ENCODE results near the gene LARP6. TPM values are rescaled to one million over a fixed set of nuclear protein-coding genes. Genes with fewer than 3 reads are reported as not detected.

Gene LARP6
- total and polyA plus RNA-seq, 4 donors: 0.89 to 2.9 (median 1.5) TPM

DNA sequence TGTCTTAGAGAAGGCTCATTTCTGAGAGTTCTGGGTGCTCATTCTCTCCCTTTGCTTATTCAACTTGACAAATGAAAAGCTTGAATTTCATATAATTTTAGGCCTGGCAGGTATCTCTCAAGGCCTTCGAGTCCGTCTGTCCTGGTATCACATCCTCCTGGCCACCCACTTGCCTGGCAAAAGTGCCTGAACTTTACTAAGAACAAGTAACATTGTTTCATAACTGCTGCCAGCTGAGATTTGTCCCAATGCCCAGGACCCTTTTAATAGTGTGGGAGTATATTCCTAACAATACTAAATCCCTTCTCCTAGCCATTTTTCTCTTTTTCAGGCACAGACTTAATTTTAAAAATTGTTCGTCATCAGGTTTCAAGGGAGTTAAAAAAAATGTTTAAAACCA is 18.1 kb downstream of the LARP6 start:
- H3K27me3 ChIP-seq (ENCODE audit: control insufficient read depth in 4 of 4, insufficient read depth in 4 of 4, low read length in 3 of 4): no peaks in the 10 kb centered on the region
- H3K36me3 ChIP-seq (ENCODE audit: control insufficient read depth in 4 of 4, insufficient read depth in 3 of 4, low read depth in 1 of 4, low read length in 3 of 4): no peaks in the 10 kb centered on the region
- peaks cover 0 to 10% (median 5%) of the 10 kb centered on the region in 4 donors for H3K4me1 ChIP-seq (ENCODE audit: control insufficient read depth in 4 of 4, insufficient read depth in 4 of 4, low read length in 3 of 4)
- WGBS: 91% methylated on average over 3 of the region's 3 CpGs
- no peak for DNase-seq (ENCODE audit: low spot score)
- no peak for TF ChIP-seq TAF1 (conservative IDR thresholded peaks at IDR 0.05)
- TF ChIP-seq, protein P1, sequence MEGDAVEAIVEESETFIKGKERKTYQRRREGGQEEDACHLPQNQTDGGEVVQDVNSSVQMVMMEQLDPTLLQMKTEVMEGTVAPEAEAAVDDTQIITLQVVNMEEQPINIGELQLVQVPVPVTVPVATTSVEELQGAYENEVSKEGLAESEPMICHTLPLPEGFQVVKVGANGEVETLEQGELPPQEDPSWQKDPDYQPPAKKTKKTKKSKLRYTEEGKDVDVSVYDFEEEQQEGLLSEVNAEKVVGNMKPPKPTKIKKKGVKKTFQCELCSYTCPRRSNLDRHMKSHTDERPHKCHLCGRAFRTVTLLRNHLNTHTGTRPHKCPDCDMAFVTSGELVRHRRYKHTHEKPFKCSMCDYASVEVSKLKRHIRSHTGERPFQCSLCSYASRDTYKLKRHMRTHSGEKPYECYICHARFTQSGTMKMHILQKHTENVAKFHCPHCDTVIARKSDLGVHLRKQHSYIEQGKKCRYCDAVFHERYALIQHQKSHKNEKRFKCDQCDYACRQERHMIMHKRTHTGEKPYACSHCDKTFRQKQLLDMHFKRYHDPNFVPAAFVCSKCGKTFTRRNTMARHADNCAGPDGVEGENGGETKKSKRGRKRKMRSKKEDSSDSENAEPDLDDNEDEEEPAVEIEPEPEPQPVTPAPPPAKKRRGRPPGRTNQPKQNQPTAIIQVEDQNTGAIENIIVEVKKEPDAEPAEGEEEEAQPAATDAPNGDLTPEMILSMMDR (IDR thresholded peaks at IDR 0.05; ENCODE audit: low read depth, low read length, missing input control): no peak
- no peak for TF ChIP-seq SP1 (IDR thresholded peaks at IDR 0.05)
- TF ChIP-seq, protein P2, sequence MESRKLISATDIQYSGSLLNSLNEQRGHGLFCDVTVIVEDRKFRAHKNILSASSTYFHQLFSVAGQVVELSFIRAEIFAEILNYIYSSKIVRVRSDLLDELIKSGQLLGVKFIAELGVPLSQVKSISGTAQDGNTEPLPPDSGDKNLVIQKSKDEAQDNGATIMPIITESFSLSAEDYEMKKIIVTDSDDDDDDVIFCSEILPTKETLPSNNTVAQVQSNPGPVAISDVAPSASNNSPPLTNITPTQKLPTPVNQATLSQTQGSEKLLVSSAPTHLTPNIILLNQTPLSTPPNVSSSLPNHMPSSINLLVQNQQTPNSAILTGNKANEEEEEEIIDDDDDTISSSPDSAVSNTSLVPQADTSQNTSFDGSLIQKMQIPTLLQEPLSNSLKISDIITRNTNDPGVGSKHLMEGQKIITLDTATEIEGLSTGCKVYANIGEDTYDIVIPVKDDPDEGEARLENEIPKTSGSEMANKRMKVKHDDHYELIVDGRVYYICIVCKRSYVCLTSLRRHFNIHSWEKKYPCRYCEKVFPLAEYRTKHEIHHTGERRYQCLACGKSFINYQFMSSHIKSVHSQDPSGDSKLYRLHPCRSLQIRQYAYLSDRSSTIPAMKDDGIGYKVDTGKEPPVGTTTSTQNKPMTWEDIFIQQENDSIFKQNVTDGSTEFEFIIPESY (IDR thresholded peaks at IDR 0.05): no peak
- TF ChIP-seq GABPA (IDR thresholded peaks at IDR 0.05 in 1 of 2, conservative IDR thresholded peaks at IDR 0.05 in 1 of 2): no peak
- no peak for TF ChIP-seq EGR1 (IDR thresholded peaks at IDR 0.05; ENCODE audit: low read depth in 2 of 2)
- TF ChIP-seq YY1 (IDR thresholded peaks at IDR 0.05): no peak
- TF ChIP-seq HNF4G (IDR thresholded peaks at IDR 0.05): no peak
- no peak for TF ChIP-seq HNF4A (conservative IDR thresholded peaks at IDR 0.05)
- no peak for TF ChIP-seq JUND (IDR thresholded peaks at IDR 0.05)
- no peak for TF ChIP-seq RXRA (IDR thresholded peaks at IDR 0.05)
- TF ChIP-seq FOXA1 (IDR thresholded peaks at IDR 0.05): no peak
- no peak for TF ChIP-seq NR2F2 (IDR thresholded peaks at IDR 0.05)
- TF ChIP-seq, protein P3, sequence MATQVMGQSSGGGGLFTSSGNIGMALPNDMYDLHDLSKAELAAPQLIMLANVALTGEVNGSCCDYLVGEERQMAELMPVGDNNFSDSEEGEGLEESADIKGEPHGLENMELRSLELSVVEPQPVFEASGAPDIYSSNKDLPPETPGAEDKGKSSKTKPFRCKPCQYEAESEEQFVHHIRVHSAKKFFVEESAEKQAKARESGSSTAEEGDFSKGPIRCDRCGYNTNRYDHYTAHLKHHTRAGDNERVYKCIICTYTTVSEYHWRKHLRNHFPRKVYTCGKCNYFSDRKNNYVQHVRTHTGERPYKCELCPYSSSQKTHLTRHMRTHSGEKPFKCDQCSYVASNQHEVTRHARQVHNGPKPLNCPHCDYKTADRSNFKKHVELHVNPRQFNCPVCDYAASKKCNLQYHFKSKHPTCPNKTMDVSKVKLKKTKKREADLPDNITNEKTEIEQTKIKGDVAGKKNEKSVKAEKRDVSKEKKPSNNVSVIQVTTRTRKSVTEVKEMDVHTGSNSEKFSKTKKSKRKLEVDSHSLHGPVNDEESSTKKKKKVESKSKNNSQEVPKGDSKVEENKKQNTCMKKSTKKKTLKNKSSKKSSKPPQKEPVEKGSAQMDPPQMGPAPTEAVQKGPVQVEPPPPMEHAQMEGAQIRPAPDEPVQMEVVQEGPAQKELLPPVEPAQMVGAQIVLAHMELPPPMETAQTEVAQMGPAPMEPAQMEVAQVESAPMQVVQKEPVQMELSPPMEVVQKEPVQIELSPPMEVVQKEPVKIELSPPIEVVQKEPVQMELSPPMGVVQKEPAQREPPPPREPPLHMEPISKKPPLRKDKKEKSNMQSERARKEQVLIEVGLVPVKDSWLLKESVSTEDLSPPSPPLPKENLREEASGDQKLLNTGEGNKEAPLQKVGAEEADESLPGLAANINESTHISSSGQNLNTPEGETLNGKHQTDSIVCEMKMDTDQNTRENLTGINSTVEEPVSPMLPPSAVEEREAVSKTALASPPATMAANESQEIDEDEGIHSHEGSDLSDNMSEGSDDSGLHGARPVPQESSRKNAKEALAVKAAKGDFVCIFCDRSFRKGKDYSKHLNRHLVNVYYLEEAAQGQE (IDR thresholded peaks at IDR 0.05): no peak
- TF ChIP-seq, protein P4, sequence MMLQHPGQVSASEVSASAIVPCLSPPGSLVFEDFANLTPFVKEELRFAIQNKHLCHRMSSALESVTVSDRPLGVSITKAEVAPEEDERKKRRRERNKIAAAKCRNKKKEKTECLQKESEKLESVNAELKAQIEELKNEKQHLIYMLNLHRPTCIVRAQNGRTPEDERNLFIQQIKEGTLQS (IDR thresholded peaks at IDR 0.05): no peak
- no peak for TF ChIP-seq FOXA2 (IDR thresholded peaks at IDR 0.05)
- no peak for TF ChIP-seq RAD21 (IDR thresholded peaks at IDR 0.05)
- TF ChIP-seq, protein P5, sequence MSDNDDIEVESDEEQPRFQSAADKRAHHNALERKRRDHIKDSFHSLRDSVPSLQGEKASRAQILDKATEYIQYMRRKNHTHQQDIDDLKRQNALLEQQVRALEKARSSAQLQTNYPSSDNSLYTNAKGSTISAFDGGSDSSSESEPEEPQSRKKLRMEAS (IDR thresholded peaks at IDR 0.05): no peak
- H3K27ac ChIP-seq (ENCODE audit: low read depth in 1 of 2, low read length in 2 of 2): no peak overlapping the region
- H3K9ac ChIP-seq (ENCODE audit: low read depth in 1 of 2, low read length in 2 of 2): no peak overlapping the region
- H3K9me3 ChIP-seq (ENCODE audit: control insufficient read depth in 4 of 4, low read length in 3 of 4): no peaks in the 10 kb centered on the region
- no peak overlapping the region for H3K4me3 ChIP-seq (ENCODE audit: low read depth in 1 of 3, low read length in 3 of 3)
